Measurements from ENCODE around the gene PRR15.

Gene PRR15

GRCh38 chr7:29610086-29610485 is 46.5 kb downstream of the PRR15 start:
- TF ChIP-seq GATA3 (IDR thresholded peaks at IDR 0.05; ENCODE audit: low read depth, low read length) (no peak), GATA2 (IDR thresholded peaks at IDR 0.05; ENCODE audit: low read depth, low read length) (no peak)

- no peak for TF ChIP-seq GATA3 (IDR thresholded peaks at IDR 0.05; ENCODE audit: low read depth, low read length)
- TF ChIP-seq GATA2 (IDR thresholded peaks at IDR 0.05; ENCODE audit: low read depth, low read length), result no peak
Observed at GRCh38 chr7:29611941-29612544, 48.4 kb downstream of the PRR15 start.

GRCh38 chr7:29612596-29612995 is 49.0 kb downstream of the PRR15 start:
- TF ChIP-seq GATA3 (IDR thresholded peaks at IDR 0.05; ENCODE audit: low read depth, low read length) (no peak), GATA2 (IDR thresholded peaks at IDR 0.05; ENCODE audit: low read depth, low read length) (no peak)

- TF ChIP-seq GATA3 (IDR thresholded peaks at IDR 0.05; ENCODE audit: low read depth, low read length), result no peak
- TF ChIP-seq GATA2 (IDR thresholded peaks at IDR 0.05; ENCODE audit: low read depth, low read length), result no peak
Observed at GRCh38 chr7:29613100-29613499, 49.5 kb downstream of the PRR15 start.

- TF ChIP-seq GATA3 (IDR thresholded peaks at IDR 0.05; ENCODE audit: low read depth, low read length), result no peak
Observed at GRCh38 chr7:29614229-29614628, 50.6 kb downstream of the PRR15 start.

All from SH-SY5Y (cell line).